ENCODE results near the gene GCNA.

GRCh38 chrX:71634366-71634765, 56.1 kb downstream of the GCNA start:
- TF ChIP-seq CTCF (IDR thresholded peaks at IDR 0.05), result no peak
- no peak for TF ChIP-seq POLR2A (IDR thresholded peaks at IDR 0.05)

Measured in heart left ventricle (tissue), 13 donors.